GM19239 (cell line): ENCODE results near the gene MUSTN1.

Experiments used
- DNase-seq: peaks from one replicate; pipeline ENCODE4 v3.0.0; 2011; ENCODE audit warnings: low spot score; ENCODE audit not compliant: insufficient read length
- FAIRE-seq: peaks from 2 replicates; lab custom pipeline; 2011; peaks lifted over from hg19 to GRCh38; lab: Jason Lieb, UNC

Gene MUSTN1

DNA sequence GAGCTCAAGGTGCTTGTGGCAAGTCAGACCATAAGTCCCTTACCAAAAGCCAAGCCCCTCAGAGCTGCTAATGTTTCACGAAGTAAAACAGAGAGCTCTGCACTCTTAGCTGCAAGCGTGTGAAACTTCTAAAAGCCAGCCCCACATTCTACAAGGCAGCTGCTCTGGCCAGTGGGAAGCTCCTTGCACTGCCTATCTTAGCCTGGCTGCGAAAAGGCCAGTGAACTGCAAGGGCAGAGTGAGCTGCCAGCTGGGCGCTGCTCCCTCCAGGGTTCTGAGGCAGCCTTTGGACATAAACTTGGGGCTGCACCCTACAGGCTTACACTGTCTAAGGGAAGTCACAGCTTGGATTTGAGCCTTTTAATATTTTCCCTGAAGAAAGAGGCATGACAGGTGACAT is 2.2 kb upstream of the MUSTN1 start:
- no peak for DNase-seq
- peak; percentile 18 for FAIRE-seq

GRCh38 chr3:52836471-52836845 is 1.6 kb upstream of the MUSTN1 start:
- DNase-seq = no peak
- FAIRE-seq = no peak

DNA sequence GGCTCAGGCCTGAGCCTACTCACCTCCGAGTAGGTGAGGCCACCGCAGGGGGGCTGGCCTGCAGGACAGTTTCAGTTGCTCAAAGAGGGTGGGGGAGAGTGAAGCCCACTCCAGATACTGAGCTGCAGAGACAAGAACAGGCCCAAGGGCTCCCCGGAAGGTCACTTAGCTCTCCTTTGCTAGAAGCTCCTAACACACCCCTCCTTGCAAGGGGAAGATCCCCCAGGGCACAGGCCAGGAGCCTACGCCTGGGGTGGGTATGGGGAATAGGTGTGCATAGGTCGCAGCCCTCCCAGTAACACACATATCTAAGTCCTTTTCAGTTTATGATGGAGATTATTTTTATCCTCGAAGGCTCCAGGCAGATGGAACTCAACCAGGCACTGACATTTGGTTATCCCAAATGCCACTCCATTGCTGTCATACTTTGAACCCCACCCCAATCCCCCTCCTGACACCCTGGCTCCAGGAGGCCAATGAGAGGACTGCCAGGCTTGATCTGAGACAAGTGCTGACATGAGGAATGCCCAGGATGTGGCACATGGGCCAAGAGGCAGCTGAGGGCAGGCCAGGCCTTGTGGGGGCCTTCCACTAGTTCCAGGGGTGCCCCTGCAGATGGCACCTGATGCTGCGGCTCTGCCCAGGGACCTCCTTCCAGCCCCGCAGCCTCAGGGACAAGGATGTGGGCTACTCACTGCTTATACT is 1.1 kb upstream of the MUSTN1 start:
- no peak for FAIRE-seq
- DNase-seq = no peak

- DNase-seq (no peak), FAIRE-seq (no peak)
These were observed 1.6 kb downstream of the MUSTN1 start for GRCh38 chr3:52833202-52833601.

DNA sequence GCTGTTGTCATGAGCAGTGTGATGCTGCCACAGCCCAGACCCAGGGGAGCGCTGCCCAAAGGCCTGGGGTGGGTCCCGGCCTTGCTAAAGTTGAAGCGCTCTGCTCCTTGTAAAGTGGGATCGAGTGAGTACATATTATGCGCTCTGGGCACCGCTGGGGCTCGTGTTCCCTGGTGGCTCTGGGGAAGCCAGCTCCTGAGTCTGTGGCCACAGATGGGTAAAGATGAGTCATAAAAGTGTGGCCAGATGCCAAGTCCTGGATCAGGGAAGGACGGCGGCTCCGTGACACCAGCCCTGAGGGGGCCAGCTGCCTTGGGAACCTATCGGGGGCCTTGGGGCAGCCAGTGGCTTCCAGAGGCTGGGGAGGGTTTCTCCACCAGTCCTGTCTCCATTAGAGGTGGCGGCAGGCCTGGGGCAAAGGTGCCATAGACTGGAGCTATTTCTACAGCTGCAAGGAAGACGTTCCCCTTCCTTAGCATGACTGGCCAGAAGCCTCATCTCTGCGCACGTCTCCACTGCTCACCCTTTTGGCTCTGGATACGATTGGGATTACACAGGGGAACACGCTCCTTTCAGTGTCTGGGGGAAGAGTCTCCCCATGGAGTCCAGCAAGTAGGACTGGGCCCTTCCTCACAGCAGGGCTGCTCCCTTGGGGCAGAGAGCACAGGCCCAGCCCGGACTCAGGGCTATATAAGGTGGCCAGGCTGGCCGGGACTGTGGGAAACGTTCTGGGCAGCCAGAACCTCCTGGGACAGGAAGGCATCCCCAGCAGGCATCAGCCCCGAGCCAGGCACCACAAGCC is 3.1 kb downstream of the MUSTN1 start:
- no peak for DNase-seq
- no peak for FAIRE-seq

- FAIRE-seq = no peak
These were observed 4.1 kb downstream of the MUSTN1 start, which contains the start of gene ITIH4 for GRCh38 chr3:52830535-52831258. ITIH4 (minus strand) TSS chr3:52830672; CDS start chr3:52830642, 30 bp downstream.

GRCh38 chr3:52829906-52830463 is 4.8 kb downstream of the MUSTN1 start:
- FAIRE-seq (no peak), DNase-seq (no peak)

More at GRCh38 chr3:52830535-52831258, 4.1 kb downstream of the MUSTN1 start, which contains the start of gene ITIH4:
- DNase-seq = no peak

DNA sequence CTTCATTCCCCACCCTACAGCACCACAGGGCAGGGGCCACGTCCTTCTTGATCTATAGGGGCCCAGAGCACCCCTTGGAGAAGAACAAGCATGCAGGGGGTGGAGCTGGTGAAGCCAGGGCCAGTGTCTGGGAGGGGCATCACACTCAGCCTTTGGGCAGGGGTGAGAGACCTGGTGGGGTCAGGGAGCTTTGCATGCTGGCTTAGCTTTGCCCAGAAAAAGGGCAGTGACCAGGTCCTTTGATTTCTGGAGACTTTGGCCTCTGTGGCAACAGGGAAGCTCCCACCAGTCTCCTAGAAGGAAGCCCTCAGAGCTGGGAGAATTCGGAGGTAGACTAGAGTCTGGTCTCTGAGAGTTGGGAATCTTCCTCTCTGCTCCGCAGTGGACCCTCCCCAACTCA is 5.3 kb downstream of the MUSTN1 start:
- FAIRE-seq = no peak
- DNase-seq = no peak

DNA sequence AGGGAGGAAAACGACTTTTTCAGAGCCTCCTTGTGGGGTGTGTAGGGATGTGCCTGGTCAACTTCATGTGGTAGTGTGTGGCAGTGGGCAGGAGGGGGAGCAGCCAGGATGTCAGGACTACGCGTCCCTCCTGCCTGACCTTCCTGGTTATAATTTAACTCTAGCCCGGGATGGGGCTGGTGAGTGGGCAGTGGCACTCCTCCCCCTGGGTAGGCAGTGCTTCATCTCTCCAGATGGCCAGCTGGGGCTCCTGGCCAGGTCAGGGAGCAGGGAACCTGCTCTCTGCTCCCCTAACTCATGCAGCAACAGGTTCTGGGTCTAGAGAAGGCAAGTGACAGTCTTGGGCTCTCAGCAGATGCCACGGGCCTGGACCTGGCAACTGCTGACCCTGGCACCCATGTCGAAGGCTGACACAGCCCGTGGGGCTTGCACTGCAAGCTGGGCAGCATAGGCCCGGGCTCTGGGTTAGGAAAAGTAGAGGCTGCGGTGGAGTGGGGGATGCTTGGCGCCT is 6.9 kb downstream of the MUSTN1 start:
- DNase-seq (no peak), FAIRE-seq (no peak)

- DNase-seq (no peak), FAIRE-seq (no peak)
These were observed 7.4 kb downstream of the MUSTN1 start for GRCh38 chr3:52827441-52827840.

DNA sequence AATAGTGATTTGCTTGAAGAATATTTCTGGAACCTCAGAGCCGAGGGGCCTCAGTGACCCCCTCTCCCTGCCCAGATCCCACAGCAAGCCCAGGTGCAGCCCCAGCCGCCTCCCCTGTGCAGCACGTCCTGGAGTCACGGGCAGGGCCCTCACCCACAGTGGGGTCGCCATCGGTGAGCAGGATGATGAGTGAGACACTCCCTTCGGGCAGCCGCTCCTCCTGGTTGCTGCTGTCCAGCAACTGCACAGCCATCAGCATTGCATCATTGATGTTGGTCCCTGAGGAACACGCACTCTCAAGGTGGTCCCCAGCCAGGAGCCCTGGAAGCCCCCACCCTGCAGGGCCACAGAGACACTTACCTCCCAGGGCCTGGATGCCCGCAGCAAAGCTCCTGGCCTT is 10.8 kb downstream of the MUSTN1 start:
- no peak for FAIRE-seq
- DNase-seq = no peak

DNA sequence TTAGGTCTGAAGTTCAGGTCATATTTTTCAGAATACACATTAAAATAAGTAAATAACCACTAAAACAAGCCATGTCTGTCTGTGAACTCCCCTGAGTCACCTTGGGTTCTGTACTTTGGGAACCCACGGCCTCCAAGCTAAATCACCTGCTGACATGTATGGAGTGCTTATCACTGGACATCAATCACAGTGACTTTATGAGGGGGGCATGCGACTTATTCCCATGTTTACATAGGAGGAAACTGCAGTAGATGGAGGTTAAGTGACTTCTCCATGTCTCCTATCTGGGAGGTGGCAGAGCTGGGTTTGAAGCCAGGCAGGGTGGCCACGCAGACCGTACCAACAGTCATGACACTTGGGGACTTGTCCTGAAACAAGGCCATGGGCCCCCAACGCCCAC is 12.5 kb downstream of the MUSTN1 start:
- DNase-seq (no peak), FAIRE-seq (no peak)

- no peak for FAIRE-seq
- DNase-seq = peak; percentile 46
These were observed 14.1 kb downstream of the MUSTN1 start for GRCh38 chr3:52820736-52821135.

- DNase-seq = no peak
- FAIRE-seq = no peak
These were observed 14.9 kb downstream of the MUSTN1 start for GRCh38 chr3:52819936-52820335.

DNA sequence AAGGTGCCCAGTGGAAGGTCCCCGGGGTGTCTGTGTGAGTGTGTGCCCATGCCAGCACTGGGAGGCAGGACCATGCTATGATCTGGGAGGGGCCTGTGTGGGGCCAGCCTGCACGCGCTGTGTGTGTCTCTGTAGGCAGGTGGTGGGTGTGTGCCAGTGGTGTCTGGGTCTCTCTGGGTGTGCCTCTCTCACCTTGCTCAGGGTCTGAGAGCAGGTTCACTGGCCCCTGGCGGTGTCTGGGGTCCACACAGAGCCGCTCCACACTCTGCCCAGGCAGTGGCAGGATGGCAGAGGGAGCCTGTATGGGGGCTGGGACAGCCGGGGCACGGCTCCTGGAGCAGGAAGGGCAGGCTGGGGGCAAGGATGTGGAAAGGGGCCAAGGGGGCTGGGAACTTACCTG is 17.0 kb downstream of the MUSTN1 start:
- FAIRE-seq (no peak), DNase-seq (no peak)

- DNase-seq (no peak), FAIRE-seq (no peak)
These were observed 17.6 kb downstream of the MUSTN1 start for GRCh38 chr3:52817221-52817620.

DNA sequence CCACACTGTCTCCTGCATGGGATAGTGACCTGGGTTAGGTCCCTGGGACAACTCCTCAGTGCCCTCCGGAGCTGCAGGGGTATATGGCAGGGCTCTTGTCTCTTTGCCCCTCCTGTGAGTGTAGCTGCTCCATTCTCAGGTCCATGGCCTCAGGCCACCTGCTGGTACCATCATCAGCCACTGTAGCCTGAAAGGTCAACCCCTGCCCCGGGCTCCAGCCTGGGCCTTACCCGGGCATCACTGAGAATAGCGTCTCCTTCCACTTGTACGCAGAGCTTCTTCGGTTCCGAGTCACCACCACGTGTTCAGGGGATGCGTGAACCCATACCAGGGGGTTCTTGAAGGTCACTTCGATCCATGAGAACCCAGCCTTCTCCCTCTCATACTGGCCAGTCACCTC is 18.2 kb downstream of the MUSTN1 start:
- DNase-seq (no peak), FAIRE-seq (no peak)

GRCh38 chr3:52816199-52816598 is 18.6 kb downstream of the MUSTN1 start:
- no peak for FAIRE-seq

GRCh38 chr3:52813810-52814209 is 21.0 kb downstream of the MUSTN1 start:
- FAIRE-seq (no peak), DNase-seq (no peak)

More at GRCh38 chr3:52816199-52816598, 18.6 kb downstream of the MUSTN1 start:
- DNase-seq = no peak

- no peak for DNase-seq
- FAIRE-seq = no peak
These were observed 23.3 kb downstream of the MUSTN1 start for GRCh38 chr3:52811452-52812011.
